Natural killer cell (primary cell): ENCODE results near the gene SNRPA. TPM values are rescaled to one million over a fixed set of nuclear protein-coding genes. Genes with fewer than 3 reads are reported as not detected.
"Not testable (repeated sequence)": the region's sequence is repeated elsewhere in the genome, so short reads cannot be mapped to it uniquely, and the experiment has no call there.

ENCODE experiments used
- ATAC-seq, 3 donors: fragments of 150-1000 bp in 2 of 3; fragments of 200-7000 bp in 1 of 3; cut with Tn5 transposase; 1 replicate in 1 of 3; 2 replicates in 2 of 3; pipeline ENCODE4 v1.10.0; 2021; ENCODE audit warnings: mild to moderate bottlenecking in 2 of 3, moderate library complexity in 2 of 3
- DNase-seq, 2 donors: peaks; one replicate each; pipeline versions ENCODE4 v3.0.0 to v3.0.0-alpha.2; 2013 to 2021; ENCODE audit warnings: mixed read lengths in 1 of 2
- H3K27ac ChIP-seq: one replicate; pipeline ENCODE4 v1.5.1; 2013; ENCODE audit warnings: mild to moderate bottlenecking, low read length
- H3K27me3 ChIP-seq: one replicate; pipeline ENCODE4 v1.6.1; 2013; ENCODE audit warnings: low read length; ENCODE audit not compliant: control insufficient read depth, insufficient read depth
- H3K36me3 ChIP-seq: one replicate; pipeline ENCODE4 v1.6.1; 2013; ENCODE audit warnings: low read length; ENCODE audit not compliant: control insufficient read depth, insufficient read depth
- H3K4me1 ChIP-seq: one replicate; pipeline ENCODE4 v1.6.1; 2013; ENCODE audit warnings: low read length; ENCODE audit not compliant: control insufficient read depth, insufficient read depth
- H3K4me3 ChIP-seq: one replicate; pipeline ENCODE4 v1.5.1; 2013; ENCODE audit warnings: low read length
- H3K9me3 ChIP-seq: one replicate; pipeline ENCODE4 v1.6.1; 2013; ENCODE audit warnings: low read length; ENCODE audit not compliant: control insufficient read depth, insufficient read depth
- H3K27ac Mint-ChIP-seq, 2 donors: one replicate each; pipeline ENCODE4 v1.8.0; 2022; ENCODE audit warnings: mild to moderate bottlenecking in 2 of 2, mixed read lengths in 2 of 2, moderate library complexity in 1 of 2
- H3K27me3 Mint-ChIP-seq, 2 donors: one replicate each; pipeline ENCODE4 v1.8.0; 2022; ENCODE audit warnings: low read depth in 2 of 2, mixed read lengths in 2 of 2
- H3K36me3 Mint-ChIP-seq: one replicate; pipeline ENCODE4 v1.8.0; 2022; ENCODE audit warnings: mixed read lengths
- H3K4me1 Mint-ChIP-seq, 2 donors: one replicate each; pipeline ENCODE4 v1.8.0; 2022; ENCODE audit warnings: mixed read lengths in 2 of 2
- H3K4me3 Mint-ChIP-seq: one replicate; pipeline ENCODE4 v1.8.0; 2022; ENCODE audit warnings: mild to moderate bottlenecking, moderate library complexity, mixed read lengths
- H3K9me3 Mint-ChIP-seq, 2 donors: one replicate each; pipeline ENCODE4 v1.8.0; 2022; ENCODE audit warnings: mixed read lengths in 2 of 2
- WGBS: methylation state at CpG from one replicate; pipeline ENCODE4 v1.1.7; 2013; ENCODE audit warnings: missing lambda C conversion rate; ENCODE audit not compliant: insufficient coverage; 5-methylcytosine and 5-hydroxymethylcytosine counted together
- intact Hi-C: fragments of 100-400 bp; cut with micrococcal nuclease; formaldehyde crosslinking; loops from one replicate; pipeline ENCODE4 v1.14.2; 2022
- total RNA-seq, 4 donors: library from RNA; stranded (reverse); fragments of 120-200 nt in 1 of 4; gene quantifications; one replicate each; pipeline versions ENCODE4 v1.2.3 to v1.2.4, GENCODE V29; 2013 to 2022
- TF ChIP-seq, protein P1 (sequence below): fragments of 200-600 bp; IDR thresholded peaks from one replicate; pipeline ENCODE4 v1.8.0; 2022; ENCODE audit warnings: antibody characterized with exemption

Gene SNRPA
- total RNA-seq, 3 donors from 2014 or later (not counting 1 experiment from before 2014, with no cell fraction given): 56.2 to 65.9 (median 60.9) TPM

DNA sequence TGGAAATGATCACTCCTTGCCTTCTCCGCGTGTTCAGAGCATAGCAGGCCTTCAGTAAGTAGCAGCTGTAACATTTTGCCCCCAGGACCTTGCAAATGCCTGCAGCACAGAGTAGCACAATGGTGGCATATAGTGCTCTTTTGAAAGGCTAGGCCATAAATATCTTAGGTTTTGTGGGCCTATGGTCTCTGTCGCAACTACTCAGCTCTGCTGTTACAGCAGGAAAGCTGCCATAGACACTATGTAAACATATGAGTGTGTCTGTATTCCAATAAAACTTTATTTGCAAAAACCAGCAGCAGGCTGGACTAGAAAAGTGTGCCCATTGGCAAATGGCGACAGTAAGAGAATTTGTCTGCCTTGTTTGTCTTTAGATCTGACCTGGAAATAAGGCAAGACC is 24.7 kb upstream of the SNRPA start:
- DNase-seq (no peak), ATAC-seq (no peak)
- Histone ChIP-seq H3K36me3 (peaks cover 41% of the 10 kb centered on the region), H3K4me1 (no peaks in the 10 kb centered on the region), H3K27ac (no peak overlapping the region), H3K4me3 (no peak overlapping the region), H3K9me3 (no peaks in the 10 kb centered on the region), H3K27me3 (no peaks in the 10 kb centered on the region)
- peaks cover 10 to 14% of the 10 kb centered on the region in 2 donors for H3K4me1 Mint-ChIP-seq
- intact Hi-C loops: no loop called here
- no peaks in the 10 kb centered on the region for H3K36me3 Mint-ChIP-seq
- H3K9me3 Mint-ChIP-seq: no peaks in the 10 kb centered on the region
- TF ChIP-seq, protein P1, sequence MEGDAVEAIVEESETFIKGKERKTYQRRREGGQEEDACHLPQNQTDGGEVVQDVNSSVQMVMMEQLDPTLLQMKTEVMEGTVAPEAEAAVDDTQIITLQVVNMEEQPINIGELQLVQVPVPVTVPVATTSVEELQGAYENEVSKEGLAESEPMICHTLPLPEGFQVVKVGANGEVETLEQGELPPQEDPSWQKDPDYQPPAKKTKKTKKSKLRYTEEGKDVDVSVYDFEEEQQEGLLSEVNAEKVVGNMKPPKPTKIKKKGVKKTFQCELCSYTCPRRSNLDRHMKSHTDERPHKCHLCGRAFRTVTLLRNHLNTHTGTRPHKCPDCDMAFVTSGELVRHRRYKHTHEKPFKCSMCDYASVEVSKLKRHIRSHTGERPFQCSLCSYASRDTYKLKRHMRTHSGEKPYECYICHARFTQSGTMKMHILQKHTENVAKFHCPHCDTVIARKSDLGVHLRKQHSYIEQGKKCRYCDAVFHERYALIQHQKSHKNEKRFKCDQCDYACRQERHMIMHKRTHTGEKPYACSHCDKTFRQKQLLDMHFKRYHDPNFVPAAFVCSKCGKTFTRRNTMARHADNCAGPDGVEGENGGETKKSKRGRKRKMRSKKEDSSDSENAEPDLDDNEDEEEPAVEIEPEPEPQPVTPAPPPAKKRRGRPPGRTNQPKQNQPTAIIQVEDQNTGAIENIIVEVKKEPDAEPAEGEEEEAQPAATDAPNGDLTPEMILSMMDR: no peak
- no peak overlapping the region for H3K27ac Mint-ChIP-seq
- no peak overlapping the region for H3K4me3 Mint-ChIP-seq
- 99% methylated on average over 4 of the region's 4 CpGs for WGBS
- H3K27me3 Mint-ChIP-seq: no peaks in the 10 kb centered on the region

GRCh38 chr19:40730065-40730464 is 20.9 kb upstream of the SNRPA start:
- H3K4me1 ChIP-seq, H3K9me3 ChIP-seq, H3K4me3 Mint-ChIP-seq, H3K27ac ChIP-seq, DNase-seq, H3K27me3 Mint-ChIP-seq, H3K4me1 Mint-ChIP-seq, intact Hi-C loops, H3K4me3 ChIP-seq, H3K27ac Mint-ChIP-seq, H3K36me3 Mint-ChIP-seq, ATAC-seq, H3K9me3 Mint-ChIP-seq, H3K27me3 ChIP-seq: not testable (repeated sequence)
- H3K36me3 ChIP-seq: peaks cover 52% of the 10 kb centered on the region
- 95% methylated on average over 5 of the region's 5 CpGs for WGBS

GRCh38 chr19:40732304-40732703 is 18.7 kb upstream of the SNRPA start:
- H3K27me3 Mint-ChIP-seq, ATAC-seq, H3K4me3 Mint-ChIP-seq, H3K9me3 Mint-ChIP-seq, H3K27ac ChIP-seq, H3K4me1 ChIP-seq, intact Hi-C loops, H3K27ac Mint-ChIP-seq, DNase-seq, H3K4me1 Mint-ChIP-seq, H3K4me3 ChIP-seq, H3K9me3 ChIP-seq, H3K36me3 Mint-ChIP-seq, H3K27me3 ChIP-seq: not testable (repeated sequence)
- 97% methylated on average over 16 of the region's 16 CpGs for whole genome bisulfite sequencing
- peaks cover 54% of the 10 kb centered on the region for H3K36me3 ChIP-seq

DNA sequence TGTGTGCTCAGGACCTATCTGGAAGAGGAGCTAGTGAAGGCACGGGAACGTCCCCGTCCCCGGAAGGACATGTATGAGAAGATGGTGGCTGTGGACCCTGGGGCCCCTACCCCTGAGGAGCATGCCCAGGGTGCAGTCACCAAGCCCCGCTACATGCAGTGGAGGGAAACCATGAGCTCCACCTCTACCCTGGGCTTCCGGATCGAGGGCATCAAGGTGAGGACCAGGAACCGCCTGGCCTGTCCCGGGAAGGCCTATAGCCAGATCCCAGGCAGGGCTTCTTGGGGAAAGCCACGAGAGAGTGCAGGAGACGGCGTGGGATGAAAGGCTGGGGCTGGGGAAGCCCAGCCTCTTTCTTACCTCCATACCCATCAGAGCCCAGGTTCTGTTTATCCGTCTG is 17.9 kb upstream of the SNRPA start:
- intact Hi-C loops: no loop called here
- Mint-ChIP-seq H3K27ac (no peak overlapping the region), H3K9me3 (no peaks in the 10 kb centered on the region), H3K27me3 (no peaks in the 10 kb centered on the region), H3K4me1 (no peaks in the 10 kb centered on the region), H3K36me3 (peaks cover 7% of the 10 kb centered on the region), H3K4me3 (no peak overlapping the region)
- Histone ChIP-seq H3K4me1 (no peaks in the 10 kb centered on the region), H3K9me3 (no peaks in the 10 kb centered on the region), H3K36me3 (peaks cover 55% of the 10 kb centered on the region), H3K27me3 (no peaks in the 10 kb centered on the region), H3K27ac (no peak overlapping the region), H3K4me3 (no peak overlapping the region)
- DNase-seq (no peak), ATAC-seq (no peak)
- 95% methylated on average over 13 of the region's 13 CpGs for WGBS
- TF ChIP-seq, protein P1: no peak
